Epithelial cell of esophagus (primary cell): ENCODE measurements around the gene MRPL58.
"Not testable (repeated sequence)": the region's sequence is repeated elsewhere in the genome, so short reads cannot be mapped to it uniquely, and the experiment has no call there.

Experiments used
- DNase-seq: peaks from one replicate; pipeline ENCODE4 v3.0.0; 2010; ENCODE audit warnings: low read depth
- H3K4me3 ChIP-seq: 2 replicates; pipeline ENCODE4 v1.5.1; 2011; ENCODE audit warnings: mild to moderate bottlenecking, low read length, control low read depth
- CTCF ChIP-seq: IDR thresholded peaks from 2 replicates; pipeline ENCODE4 v1.5.1; 2011; ENCODE audit warnings: low read depth, mild to moderate bottlenecking, low read length, control low read depth, inconsistent platforms; ENCODE audit not compliant: insufficient read depth; ENCODE audit errors: missing control alignments

Gene MRPL58

DNA sequence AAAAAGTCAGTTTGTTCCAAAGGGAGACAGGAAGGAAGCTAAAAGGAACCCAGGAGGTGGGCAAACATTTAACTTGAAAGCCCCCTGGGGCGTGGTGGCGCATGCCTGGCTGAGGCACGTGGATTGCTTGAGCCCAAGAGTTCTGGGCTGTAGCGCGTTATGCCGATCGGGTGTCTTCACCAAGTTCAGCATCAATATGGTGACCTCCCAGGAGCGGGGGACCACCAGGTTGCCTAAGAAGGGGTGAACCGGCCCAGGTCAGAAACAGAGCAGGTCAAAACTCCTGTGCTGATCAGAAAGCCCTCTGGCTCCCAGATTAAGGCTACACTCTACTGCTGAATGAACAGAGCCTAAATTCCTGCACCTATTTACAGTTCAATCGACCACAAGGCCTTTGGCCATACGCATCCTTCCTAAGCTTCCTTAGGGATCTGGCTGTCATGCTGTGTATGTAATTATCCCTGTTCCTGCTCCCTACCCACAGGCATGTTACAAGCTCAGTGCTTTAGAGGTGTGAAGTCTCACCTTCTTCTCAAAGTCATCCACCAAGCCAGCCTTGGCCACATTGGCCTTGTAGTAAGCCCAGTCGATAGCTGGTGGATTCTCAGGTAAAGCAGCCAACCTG lies 29.3 kb downstream of the MRPL58 start:
- no peak for TF ChIP-seq CTCF
- DNase-seq, result no peak
- no peak overlapping the region for H3K4me3 ChIP-seq

- H3K4me3 ChIP-seq, DNase-seq: not testable (repeated sequence)
Observed at GRCh38 chr17:75043789-75044188, 31.3 kb downstream of the MRPL58 start.

GRCh38 chr17:75044716-75045115 lies 32.2 kb downstream of the MRPL58 start:
- no peak overlapping the region for H3K4me3 ChIP-seq
- no peak for DNase-seq
- no peak for TF ChIP-seq CTCF

- H3K4me3 ChIP-seq, result peak overlapping the region; percentile 95
- not testable (repeated sequence) for DNase-seq
Observed at GRCh38 chr17:75045946-75046406, 33.5 kb downstream of the MRPL58 start.

DNA sequence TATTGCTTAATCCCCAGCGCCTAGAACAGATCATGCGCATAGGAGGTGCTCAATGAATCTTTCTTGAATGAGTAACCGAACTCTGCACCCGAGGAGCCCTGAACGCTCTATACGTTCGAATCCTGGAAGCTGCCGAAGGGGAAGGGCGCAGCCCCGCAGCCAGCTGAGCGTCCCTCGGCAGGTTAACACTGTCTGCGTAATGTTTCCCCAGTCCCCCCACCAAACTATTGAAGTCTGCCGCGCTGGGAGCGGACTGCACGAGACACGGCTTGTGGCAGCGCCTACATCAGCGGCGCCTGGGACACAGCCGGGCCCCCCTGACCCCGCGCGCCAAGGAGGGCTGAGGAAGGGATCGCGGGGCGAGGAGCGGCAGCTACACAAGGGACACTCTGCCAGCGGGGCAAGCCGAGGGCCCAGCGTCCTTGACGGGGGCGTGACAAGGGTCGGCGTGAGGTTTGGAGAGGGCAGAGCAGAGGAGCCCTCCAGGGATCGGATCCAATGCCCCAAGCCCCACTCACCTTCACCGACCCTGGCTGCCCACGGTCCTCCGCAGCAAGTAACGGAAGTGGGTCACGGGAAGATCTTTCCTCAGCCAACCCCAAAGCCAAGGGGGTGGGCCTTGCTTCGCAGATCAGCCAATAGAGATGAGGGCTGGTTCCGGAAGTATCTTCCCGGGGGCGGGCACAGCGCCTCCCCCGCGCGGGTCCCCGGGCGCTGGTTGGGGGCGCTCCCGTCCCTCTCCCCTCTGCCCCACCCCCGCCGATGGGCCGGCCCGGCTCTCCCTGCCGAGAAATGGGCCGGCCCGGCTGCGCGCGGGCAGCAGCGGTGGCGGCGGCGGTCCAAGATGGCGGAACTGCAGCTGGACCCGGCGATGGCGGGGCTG lies 34.2 kb downstream of the MRPL58 start, which contains the start of the genes ATP5PD and KCTD2:
Gene ATP5PD (minus strand): TSS at position 563 of the 883 bp plus-strand sequence. CDS start 4,319 bp downstream, outside the sequence.
Gene KCTD2 (plus strand): TSS at position 819 of the 883 bp plus-strand sequence. CDS start 26 bp downstream, at position 845.
- DNase-seq, result peak; percentile 97
- TF ChIP-seq CTCF, result no peak
- peak within 1 kb of the TSS; percentile 95 for H3K4me3 ChIP-seq

- TF ChIP-seq CTCF, result no peak
- DNase-seq, result no peak
Observed at GRCh38 chr17:75047398-75048098, 35.1 kb downstream of the MRPL58 start.

GRCh38 chr17:75048249-75048878 lies 35.9 kb downstream of the MRPL58 start:
- DNase-seq, result no peak
- H3K4me3 ChIP-seq, result peak overlapping the region; percentile 95
- no peak for TF ChIP-seq CTCF

More at GRCh38 chr17:75047398-75048098, 35.1 kb downstream of the MRPL58 start:
- H3K4me3 ChIP-seq, result peak overlapping the region; percentile 95
